GM04503 (cell line): Measurements from ENCODE around the gene FGGY.
A peak's percentile ranks its signal among the peaks of the same experiment; 100 is the strongest.
"Not testable (repeated sequence)": the region's sequence is repeated elsewhere in the genome, so short reads cannot be mapped to it uniquely, and the experiment has no call there.

Source experiments
- DNase-seq: peaks from one replicate; pipeline ENCODE4 v3.0.0-alpha.2; 2012; ENCODE audit warnings: low read depth

The FGGY gene

GRCh38 chr1:59549903-59550302, 253.0 kb downstream of the FGGY start:
- peak; percentile 64 for DNase-seq

DNA sequence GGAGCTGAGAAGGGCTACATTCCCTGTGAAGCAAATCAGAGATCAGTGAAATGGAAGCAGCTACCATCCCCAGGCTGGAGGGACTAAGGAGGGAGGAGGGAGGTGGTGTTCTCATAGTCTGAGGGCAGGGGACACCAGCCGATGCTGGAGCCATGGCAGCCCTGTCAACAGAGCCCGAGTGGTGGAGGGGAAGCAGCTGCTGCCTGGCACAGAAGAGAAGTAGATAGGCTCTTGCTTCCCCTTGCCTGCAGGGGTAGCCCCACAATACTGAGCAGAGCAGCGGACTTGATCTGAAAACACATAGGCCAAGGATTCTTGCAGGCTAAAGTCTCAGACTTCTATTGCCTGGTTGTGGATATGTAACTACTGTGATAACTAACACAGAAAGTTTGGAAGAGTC, 255.1 kb downstream of the FGGY start:
- DNase-seq = no peak

DNA sequence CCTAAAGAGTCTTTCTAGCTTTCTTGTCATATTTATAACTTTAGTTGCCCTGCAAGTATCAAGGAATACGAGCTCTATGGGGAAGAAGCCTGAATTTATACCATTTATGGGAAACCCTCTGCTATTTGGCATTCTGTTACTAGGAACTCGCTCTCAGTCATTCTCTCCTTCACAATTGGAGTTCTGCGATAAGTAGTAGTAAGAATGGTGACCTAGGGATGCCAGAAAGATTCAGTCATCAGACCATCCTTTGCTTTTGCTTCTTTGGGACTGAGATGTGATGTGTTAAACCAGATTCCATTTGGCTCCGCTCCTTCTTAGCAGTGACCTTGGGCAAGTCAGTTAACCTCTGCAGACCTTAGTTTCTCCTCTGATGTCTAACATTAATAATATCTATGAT, 256.5 kb downstream of the FGGY start:
- no peak for DNase-seq

DNA sequence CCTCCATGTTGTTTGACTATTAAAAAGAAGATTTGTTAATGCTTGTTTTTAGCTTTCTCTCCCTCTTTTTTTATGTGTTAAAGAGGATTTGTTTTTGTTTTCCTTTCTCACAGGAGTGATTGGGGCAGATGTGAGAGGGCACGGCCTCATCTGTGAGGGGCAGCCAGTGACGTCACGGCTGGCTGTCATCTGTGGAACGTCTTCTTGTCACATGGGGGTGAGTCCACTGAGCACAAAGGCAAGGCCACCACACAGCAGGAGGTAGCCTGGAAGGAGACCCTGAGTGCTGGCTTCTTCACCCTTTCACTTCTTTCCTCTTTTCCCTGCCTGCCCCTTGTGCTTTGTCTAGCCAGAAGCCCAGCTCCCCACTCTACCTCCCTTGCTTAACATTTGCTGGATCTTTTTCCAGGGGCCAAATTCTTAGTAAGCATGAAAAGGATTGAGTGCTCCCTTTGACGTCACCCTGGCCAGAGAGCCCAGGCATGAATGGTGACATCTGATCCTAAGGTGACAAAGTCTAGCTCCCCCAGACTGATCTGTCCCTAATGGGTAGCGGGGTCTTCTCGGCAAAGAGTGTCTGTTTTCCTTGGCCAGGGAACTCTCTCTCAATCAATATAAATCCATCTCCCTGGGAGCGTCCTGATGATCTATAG, 257.2 kb downstream of the FGGY start:
- DNase-seq = no peak

DNA sequence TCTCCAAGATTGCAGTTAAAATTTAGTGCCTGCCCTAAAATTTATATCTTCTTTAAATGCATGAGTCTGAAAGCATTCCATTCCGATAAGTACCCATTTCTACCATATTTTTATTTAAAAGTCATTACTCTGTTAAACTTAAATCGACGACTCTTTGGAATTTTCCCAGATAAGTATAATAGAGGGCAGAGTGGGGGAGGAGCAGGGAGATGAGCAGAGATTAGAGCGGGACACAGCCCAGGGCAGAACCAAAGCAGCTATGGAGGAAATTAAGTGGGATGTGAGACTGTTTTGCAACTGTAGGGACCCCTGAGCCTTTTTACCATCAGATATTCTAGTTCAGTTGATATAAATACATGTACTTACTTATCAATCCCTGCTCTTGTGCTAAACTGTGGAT, 257.9 kb downstream of the FGGY start:
- no peak for DNase-seq

DNA sequence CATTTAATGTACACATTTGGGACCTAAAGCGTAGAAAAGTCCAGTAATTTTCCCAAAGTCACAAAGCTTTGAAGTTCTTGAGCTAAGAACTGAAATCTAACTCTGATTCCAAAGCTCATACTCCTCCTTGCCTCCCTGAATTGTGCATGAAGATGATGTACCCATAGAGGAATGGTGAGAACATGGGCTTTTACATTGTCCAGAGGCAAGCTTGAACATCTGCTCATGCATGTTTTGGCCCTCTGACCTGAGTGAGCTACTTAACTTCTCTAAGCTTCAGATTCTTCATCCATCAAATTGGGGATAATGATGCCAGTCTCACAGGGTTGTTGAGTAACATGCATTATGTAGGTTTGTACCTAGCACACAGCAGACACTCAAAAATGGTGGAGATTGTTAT, 259.5 kb downstream of the FGGY start:
- DNase-seq = no peak

DNA sequence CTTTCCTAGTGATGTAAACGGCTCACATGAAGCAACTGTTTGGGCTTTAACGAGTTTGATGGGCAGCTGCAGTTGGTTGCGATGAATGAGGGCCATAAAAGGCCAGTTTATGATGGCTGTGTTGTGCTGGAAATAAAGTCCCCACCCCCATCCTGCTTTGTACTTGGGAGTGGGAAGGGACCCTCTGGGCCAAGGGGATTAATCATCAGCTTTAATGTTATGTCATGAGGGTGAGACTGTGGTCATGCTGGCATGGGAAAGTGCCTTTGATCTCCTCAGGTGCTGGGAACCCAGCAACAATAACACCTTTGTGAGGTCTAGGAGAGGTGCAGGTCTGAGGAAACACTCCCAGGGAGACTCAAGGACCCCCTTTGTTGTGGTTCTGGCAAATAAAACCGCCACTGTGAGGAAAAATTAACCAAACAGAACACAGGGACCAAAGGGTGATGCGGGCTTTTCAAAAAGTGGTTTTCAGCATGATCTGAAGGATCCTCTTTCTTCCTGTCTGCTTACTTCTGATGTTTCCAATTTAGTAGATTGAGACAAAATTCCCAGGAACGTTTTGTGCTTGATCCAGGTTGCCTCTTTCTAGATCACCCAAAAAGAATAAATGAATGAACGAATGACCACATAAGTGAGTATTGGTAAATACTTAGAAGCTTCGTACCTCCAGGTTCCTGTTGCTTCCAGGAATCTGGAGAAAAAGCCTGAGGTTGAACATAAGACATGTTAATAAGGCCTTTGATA, 260.1 kb downstream of the FGGY start:
- no peak for DNase-seq

GRCh38 chr1:59557549-59557885, 260.6 kb downstream of the FGGY start:
- no peak for DNase-seq

DNA sequence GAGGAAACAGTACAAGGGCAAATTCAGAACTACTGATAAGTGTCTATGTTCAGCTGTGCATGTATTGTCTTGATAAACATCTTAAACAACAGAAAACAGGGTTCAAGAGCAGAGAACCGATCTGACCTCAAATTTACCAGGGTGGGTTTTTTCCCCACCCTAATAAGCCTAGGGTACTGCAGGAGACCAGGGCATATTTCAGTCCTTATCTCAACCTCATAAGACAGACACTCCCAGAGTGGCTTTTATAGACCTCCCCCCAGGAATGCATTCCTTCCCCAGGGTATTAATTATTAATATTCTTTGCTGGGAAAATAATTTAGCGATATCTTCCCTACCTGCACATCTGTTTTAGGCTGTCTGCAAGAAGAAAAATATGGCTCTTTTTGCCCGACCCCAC, 261.7 kb downstream of the FGGY start:
- not testable (repeated sequence) for DNase-seq

- no peak for DNase-seq
Measured at GRCh38 chr1:59560807-59561450, 264.0 kb downstream of the FGGY start.

- no peak for DNase-seq
Measured at GRCh38 chr1:59561796-59562195, 264.9 kb downstream of the FGGY start.

DNA sequence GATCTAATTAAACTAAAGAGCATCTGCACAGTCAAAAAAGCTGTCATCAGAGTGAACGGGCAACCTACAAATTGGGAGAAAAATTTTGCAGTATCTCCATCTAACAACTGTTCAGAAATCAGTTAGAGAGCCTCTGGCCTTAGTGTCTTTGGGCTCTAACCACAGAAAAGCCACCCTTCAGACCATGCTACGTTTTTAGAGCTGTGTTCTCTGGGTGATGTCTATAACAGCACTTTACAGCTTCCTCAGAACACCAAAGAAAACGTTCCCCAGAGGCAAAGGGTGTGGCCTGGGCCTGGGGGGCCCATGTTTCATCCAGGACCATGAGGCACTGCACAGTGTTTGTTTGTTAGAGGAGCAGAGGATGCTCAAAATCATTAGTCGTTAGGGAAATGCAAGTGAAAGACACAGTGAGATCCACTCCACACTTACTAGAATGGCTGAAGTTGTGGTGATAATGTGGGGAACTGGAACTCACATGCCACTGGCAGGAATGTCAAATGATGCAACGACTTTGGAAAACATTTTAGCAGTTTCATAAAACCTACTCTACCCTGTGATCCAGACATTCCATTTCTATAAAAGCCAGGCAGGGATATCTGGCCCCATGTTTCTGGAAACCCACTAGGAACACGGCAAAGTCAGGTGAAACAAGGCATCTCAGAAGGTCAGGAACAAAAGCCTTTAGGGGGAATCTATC, 267.4 kb downstream of the FGGY start:
- peak; percentile 48 for DNase-seq

DNA sequence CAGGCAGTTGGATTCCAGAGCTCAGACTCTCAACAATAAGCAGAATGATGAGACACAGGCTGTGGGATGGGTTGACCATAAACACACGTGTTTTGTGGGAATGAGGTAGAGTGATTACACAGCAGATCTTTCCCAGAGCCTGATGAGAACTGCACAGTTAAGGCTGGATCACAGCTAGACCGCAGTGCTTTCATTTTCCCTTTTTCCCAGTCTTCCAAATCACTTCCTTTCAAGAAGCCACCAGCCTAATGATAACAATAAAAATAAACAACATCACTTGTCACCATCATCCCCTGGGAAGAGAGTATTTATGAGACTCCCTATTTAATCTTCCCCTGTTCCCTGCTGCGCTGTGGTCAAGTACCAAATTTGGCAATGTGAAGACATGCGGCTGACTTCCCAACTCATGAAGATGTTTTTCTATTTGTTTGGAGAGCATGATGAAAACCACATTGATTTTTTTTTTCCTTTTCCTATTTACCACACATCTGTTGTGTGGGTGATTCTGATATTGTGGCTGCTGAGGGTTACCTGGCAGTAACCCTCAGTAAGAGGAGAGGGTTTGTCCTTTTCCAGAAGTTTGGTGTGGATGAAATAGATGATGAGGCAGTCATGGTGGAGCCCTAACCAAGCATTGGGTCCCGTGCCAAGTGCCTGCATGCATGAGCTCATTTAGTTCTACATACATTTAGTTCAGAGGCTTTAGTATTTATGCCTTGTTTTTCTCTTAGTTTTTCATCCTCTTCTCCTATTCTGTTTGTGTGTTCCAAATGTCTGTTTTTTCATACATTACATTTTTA, 268.9 kb downstream of the FGGY start:
- DNase-seq = peak; percentile 96

- no peak for DNase-seq
Measured at GRCh38 chr1:59568158-59568935, 271.5 kb downstream of the FGGY start.

DNA sequence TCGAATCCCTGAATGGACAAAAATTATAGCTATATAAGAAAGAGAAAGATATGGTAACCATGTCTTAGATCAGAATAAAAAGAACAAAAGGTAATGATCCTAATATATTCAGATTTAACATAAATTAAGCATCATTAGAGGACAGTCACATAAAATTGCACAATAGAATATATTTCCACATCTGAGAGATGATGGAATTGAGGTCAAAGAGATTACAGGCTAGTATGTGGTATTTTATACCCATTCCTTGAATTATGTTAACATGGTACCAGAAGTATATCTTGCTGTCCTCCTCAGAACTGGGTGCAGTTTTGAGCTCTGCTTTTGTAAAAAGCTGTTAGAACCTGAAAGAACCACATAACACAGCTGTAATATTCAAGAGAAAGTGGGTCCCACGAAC, 272.3 kb downstream of the FGGY start:
- DNase-seq = no peak

- no peak for DNase-seq
Measured at GRCh38 chr1:59570524-59570923, 273.6 kb downstream of the FGGY start.

- DNase-seq = peak; percentile 84
Measured at GRCh38 chr1:59574085-59574484, 277.2 kb downstream of the FGGY start.

- no peak for DNase-seq
Measured at GRCh38 chr1:59577774-59578173, 280.9 kb downstream of the FGGY start.

- no peak for DNase-seq
Measured at GRCh38 chr1:59579222-59579621, 282.3 kb downstream of the FGGY start.

DNA sequence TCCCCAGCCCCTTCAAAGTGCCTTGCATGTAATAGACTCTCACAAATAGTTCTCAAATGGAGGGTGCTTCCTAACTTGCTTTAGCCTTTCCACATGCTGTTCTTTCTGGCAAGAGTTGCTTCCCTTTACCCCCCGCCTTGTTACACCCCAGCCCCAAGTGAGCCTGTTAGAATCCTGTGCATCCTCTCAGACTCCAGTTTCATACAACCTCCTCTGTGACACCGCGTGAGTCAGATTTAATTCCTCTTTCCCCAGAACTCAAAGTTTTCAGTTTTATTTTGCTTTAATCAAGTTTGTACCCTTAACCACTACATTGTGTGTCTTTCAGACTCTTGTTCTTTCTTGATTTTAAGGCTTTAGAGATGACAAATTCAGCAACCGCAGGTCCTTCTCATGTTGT, 283.4 kb downstream of the FGGY start:
- DNase-seq = no peak

DNA sequence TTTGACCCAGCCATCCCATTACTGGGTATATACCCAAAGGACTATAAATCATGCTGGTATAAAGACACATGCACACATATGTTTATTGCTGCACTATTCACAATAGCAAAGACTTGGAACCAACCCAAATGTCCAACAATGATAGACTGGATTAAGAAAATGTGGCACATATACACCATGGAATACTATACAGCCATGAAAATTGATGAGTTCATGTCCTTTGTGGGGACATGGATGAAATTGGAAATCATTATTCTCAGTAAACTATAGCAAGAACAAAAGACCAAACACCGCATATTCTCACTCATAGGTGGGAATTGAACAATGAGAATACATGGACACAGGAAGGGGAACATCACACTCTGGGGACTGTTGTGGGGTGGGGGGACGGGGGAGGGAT, 295.5 kb downstream of the FGGY start:
- DNase-seq = not testable (repeated sequence)
